Measurements from ENCODE around the gene MME.
"Not testable (repeated sequence)": the region's sequence is repeated elsewhere in the genome, so short reads cannot be mapped to it uniquely, and the experiment has no call there.

Gene MME

GRCh38 chr3:155084567-155084966 is 4.4 kb downstream of the MME start:
- no peak for DNase-seq (ENCODE audit: low read depth in 2 of 2)

GRCh38 chr3:155086051-155086450 is 5.9 kb downstream of the MME start:
- no peak for DNase-seq (ENCODE audit: low read depth in 2 of 2)

- DNase-seq (ENCODE audit: low read depth in 2 of 2): no peak
Observed at GRCh38 chr3:155088706-155089345, 8.7 kb downstream of the MME start.

- no peak for DNase-seq (ENCODE audit: low read depth in 2 of 2)
Observed at GRCh38 chr3:155089495-155089894, 9.4 kb downstream of the MME start.

- DNase-seq (ENCODE audit: low read depth in 2 of 2): no peak
Observed at GRCh38 chr3:155093261-155093660, 13.1 kb downstream of the MME start.

- no peak for DNase-seq (ENCODE audit: low read depth in 2 of 2)
Observed at GRCh38 chr3:155096303-155097008, 16.3 kb downstream of the MME start.

GRCh38 chr3:155097009-155097349 is 16.9 kb downstream of the MME start:
- no peak for DNase-seq (ENCODE audit: low read depth in 2 of 2)

- no peak for DNase-seq (ENCODE audit: low read depth in 2 of 2)
Observed at GRCh38 chr3:155101398-155101797, 21.3 kb downstream of the MME start.

GRCh38 chr3:155102329-155102728 is 22.2 kb downstream of the MME start:
- DNase-seq (ENCODE audit: low read depth in 2 of 2): no peak

- DNase-seq (ENCODE audit: low read depth in 2 of 2): no peak
Observed at GRCh38 chr3:155103686-155104085, 23.6 kb downstream of the MME start.

- DNase-seq (ENCODE audit: low read depth in 2 of 2): no peak
Observed at GRCh38 chr3:155106119-155106518, 26.0 kb downstream of the MME start.

- no peak for DNase-seq (ENCODE audit: low read depth in 2 of 2)
Observed at GRCh38 chr3:155110022-155110421, 29.9 kb downstream of the MME start.

GRCh38 chr3:155110996-155111901 is 31.1 kb downstream of the MME start:
- no peak for DNase-seq (ENCODE audit: low read depth in 2 of 2)

GRCh38 chr3:155111971-155112370 is 31.9 kb downstream of the MME start:
- no peak for DNase-seq (ENCODE audit: low read depth in 2 of 2)

- no peak for DNase-seq (ENCODE audit: low read depth in 2 of 2)
Observed at GRCh38 chr3:155112661-155113389, 32.7 kb downstream of the MME start.

GRCh38 chr3:155124745-155125144 is 44.6 kb downstream of the MME start:
- not testable (repeated sequence) for DNase-seq (ENCODE audit: low read depth in 2 of 2)

- DNase-seq (ENCODE audit: low read depth in 2 of 2): no peak
Observed at GRCh38 chr3:155129396-155129795, 49.3 kb downstream of the MME start.

- no peak for DNase-seq (ENCODE audit: low read depth in 2 of 2)
Observed at GRCh38 chr3:155130001-155130400, 49.9 kb downstream of the MME start.

GRCh38 chr3:155131104-155131503 is 51.0 kb downstream of the MME start:
- no peak for DNase-seq (ENCODE audit: low read depth in 2 of 2)

GRCh38 chr3:155134311-155134710 is 54.2 kb downstream of the MME start:
- DNase-seq (ENCODE audit: low read depth in 2 of 2): not testable (repeated sequence)

- no peak for DNase-seq (ENCODE audit: low read depth in 2 of 2)
Observed at GRCh38 chr3:155135003-155135402, 54.9 kb downstream of the MME start.

- DNase-seq (ENCODE audit: low read depth in 2 of 2): no peak
Observed at GRCh38 chr3:155138677-155139076, 58.6 kb downstream of the MME start.
